ENCODE results near the gene UBE2M.

DNA sequence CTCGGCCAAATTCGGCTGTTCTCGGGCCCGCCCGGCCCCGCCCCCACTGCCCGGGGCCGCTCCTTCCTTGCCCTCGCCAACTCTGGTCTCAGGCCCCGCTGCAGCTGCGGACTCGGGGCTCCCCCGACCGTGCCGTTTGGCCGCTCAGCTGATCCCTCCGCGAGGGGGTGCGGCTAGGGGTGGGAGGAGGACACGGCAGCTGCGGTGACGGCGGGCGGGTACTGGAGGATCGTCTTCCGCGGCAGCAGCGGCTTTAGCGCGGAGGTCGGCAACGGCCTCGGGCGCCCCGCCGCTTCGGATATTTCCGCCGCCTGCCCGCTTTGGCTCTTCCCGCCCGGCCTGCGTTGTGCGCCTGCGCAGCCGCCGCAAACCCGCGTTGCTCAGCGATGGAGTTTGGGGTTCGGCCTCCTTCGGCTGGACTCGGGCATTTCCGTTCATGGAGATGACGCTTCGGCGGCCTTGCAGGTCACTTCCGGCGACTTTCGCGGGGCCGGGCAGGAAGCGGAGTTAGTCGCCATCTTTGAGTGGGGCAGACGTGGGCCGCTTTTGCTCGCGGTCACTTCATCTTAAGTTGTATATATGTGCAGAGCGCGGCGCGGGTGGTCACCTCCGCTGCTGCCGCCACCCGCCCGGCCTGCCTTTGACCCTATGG is 338 bp upstream of the UBE2M start:
- TF ChIP-seq, protein P1, sequence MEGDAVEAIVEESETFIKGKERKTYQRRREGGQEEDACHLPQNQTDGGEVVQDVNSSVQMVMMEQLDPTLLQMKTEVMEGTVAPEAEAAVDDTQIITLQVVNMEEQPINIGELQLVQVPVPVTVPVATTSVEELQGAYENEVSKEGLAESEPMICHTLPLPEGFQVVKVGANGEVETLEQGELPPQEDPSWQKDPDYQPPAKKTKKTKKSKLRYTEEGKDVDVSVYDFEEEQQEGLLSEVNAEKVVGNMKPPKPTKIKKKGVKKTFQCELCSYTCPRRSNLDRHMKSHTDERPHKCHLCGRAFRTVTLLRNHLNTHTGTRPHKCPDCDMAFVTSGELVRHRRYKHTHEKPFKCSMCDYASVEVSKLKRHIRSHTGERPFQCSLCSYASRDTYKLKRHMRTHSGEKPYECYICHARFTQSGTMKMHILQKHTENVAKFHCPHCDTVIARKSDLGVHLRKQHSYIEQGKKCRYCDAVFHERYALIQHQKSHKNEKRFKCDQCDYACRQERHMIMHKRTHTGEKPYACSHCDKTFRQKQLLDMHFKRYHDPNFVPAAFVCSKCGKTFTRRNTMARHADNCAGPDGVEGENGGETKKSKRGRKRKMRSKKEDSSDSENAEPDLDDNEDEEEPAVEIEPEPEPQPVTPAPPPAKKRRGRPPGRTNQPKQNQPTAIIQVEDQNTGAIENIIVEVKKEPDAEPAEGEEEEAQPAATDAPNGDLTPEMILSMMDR (IDR thresholded peaks at IDR 0.05): no peak
- TF ChIP-seq POLR2A (IDR thresholded peaks at IDR 0.05) (no peak), EP300 (IDR thresholded peaks at IDR 0.05) (no peak)
